ELR (cell line): ENCODE data around the gene PRDM11.

ENCODE experiments used
- DNase-seq: peaks from one replicate; pipeline ENCODE4 v3.0.0-alpha.2; 2015; ENCODE audit warnings: low read depth

The PRDM11 gene

GRCh38 chr11:45174963-45175362, 28.5 kb downstream of the PRDM11 start:
- no peak for DNase-seq

GRCh38 chr11:45176996-45177395, 30.6 kb downstream of the PRDM11 start:
- no peak for DNase-seq

- DNase-seq: no peak
These were observed 31.8 kb downstream of the PRDM11 start for GRCh38 chr11:45178223-45178622.

GRCh38 chr11:45178890-45179671, 32.6 kb downstream of the PRDM11 start:
- DNase-seq: no peak

- DNase-seq: no peak
These were observed 33.3 kb downstream of the PRDM11 start for GRCh38 chr11:45179686-45180178.

GRCh38 chr11:45180179-45180847, 33.9 kb downstream of the PRDM11 start:
- peak; percentile 22 for DNase-seq

GRCh38 chr11:45180848-45181192, 34.4 kb downstream of the PRDM11 start:
- DNase-seq: peak; percentile 57

GRCh38 chr11:45181193-45181888, 34.9 kb downstream of the PRDM11 start:
- DNase-seq: no peak

GRCh38 chr11:45181889-45182550, 35.6 kb downstream of the PRDM11 start:
- no peak for DNase-seq

GRCh38 chr11:45182902-45183301, 36.5 kb downstream of the PRDM11 start:
- DNase-seq: peak; percentile 44

- DNase-seq: no peak
These were observed 38.2 kb downstream of the PRDM11 start for GRCh38 chr11:45184640-45185039.

- no peak for DNase-seq
These were observed 38.8 kb downstream of the PRDM11 start for GRCh38 chr11:45185228-45185729.

- no peak for DNase-seq
These were observed 40.9 kb downstream of the PRDM11 start for GRCh38 chr11:45187375-45187774.

GRCh38 chr11:45188127-45188526, 41.7 kb downstream of the PRDM11 start:
- no peak for DNase-seq

- no peak for DNase-seq
These were observed 42.8 kb downstream of the PRDM11 start for GRCh38 chr11:45189230-45189629.

GRCh38 chr11:45193695-45194094, 47.3 kb downstream of the PRDM11 start:
- no peak for DNase-seq

- DNase-seq: no peak
These were observed 58.3 kb downstream of the PRDM11 start for GRCh38 chr11:45204761-45205160.

GRCh38 chr11:45205978-45206377, 59.5 kb downstream of the PRDM11 start:
- DNase-seq: no peak

GRCh38 chr11:45208135-45208534, 61.7 kb downstream of the PRDM11 start:
- DNase-seq: no peak

GRCh38 chr11:45209000-45209879, 62.8 kb downstream of the PRDM11 start:
- DNase-seq: no peak
